Tibial artery (tissue), 4 donors: ENCODE measurements around the gene HHIPL1.

Source experiments
- DNase-seq, 2 donors: peaks; one replicate each; pipeline ENCODE4 v3.0.0-alpha.2; 2019
- H3K27ac ChIP-seq, 2 donors: fragments of 200-600 bp; sonication (generic) in 1 of 2; 1 replicate in 1 of 2; 2 replicates in 1 of 2; pipeline ENCODE4 v1.5.1; 2018 to 2019; ENCODE audit warnings: mild to moderate bottlenecking in 1 of 2
- H3K27me3 ChIP-seq, 2 donors: fragments of 200-600 bp; sonication (generic) in 1 of 2; one replicate each; pipeline versions ENCODE4 v1.5.1 to v1.6.0; 2016 to 2019
- H3K36me3 ChIP-seq, 3 donors: fragments of 200-600 bp; sonication (generic) in 2 of 3; one replicate each; pipeline ENCODE4 v1.5.1; 2016 to 2019; ENCODE audit warnings: mild to moderate bottlenecking in 2 of 3
- H3K4me1 ChIP-seq, 4 donors: fragments of 200-600 bp; sonication (generic) in 2 of 4; 1 replicate in 3 of 4; 2 replicates in 1 of 4; pipeline ENCODE4 v1.5.1; 2016 to 2019
- H3K4me3 ChIP-seq, 2 donors: fragments of 200-600 bp; sonication (generic) in 1 of 2; 1 replicate in 1 of 2; 2 replicates in 1 of 2; pipeline ENCODE4 v1.5.1; 2018 to 2019; ENCODE audit warnings: mild to moderate bottlenecking in 2 of 2
- H3K9me3 ChIP-seq, 3 donors: fragments of 200-600 bp; sonication (generic) in 1 of 3; one replicate each; pipeline ENCODE4 v1.5.1; 2016 to 2019
- CTCF ChIP-seq, 2 experiments: fragments of 200-600 bp in 1 of 2; fragments of 450-650 bp in 1 of 2; IDR thresholded peaks; one replicate each; pipeline ENCODE4 v1.5.1; 2017 to 2019; ENCODE audit warnings: antibody characterized with exemption in 2 of 2, mild to moderate bottlenecking in 1 of 2, moderate library complexity in 1 of 2
- intact Hi-C: fragments of 100-400 bp; cut with DNase I; formaldehyde crosslinking; loops from one replicate; pipeline ENCODE4 v1.15.0; 2023; ENCODE audit warnings: low total_unique reads

The HHIPL1 gene

GRCh38 chr14:99627510-99628381 is 17.2 kb upstream of the HHIPL1 start:
- no peak overlapping the region for H3K27ac ChIP-seq
- TF ChIP-seq CTCF (IDR thresholded peaks at IDR 0.05) = no peak
- H3K4me1 ChIP-seq = peaks cover 0 to 7% (median 3%) of the 10 kb centered on the region in 4 donors
- H3K9me3 ChIP-seq = no peaks in the 10 kb centered on the region
- H3K27me3 ChIP-seq = peaks cover 0 to 19% of the 10 kb centered on the region in 2 donors
- no peak for DNase-seq
- H3K36me3 ChIP-seq = no peaks in the 10 kb centered on the region
- H3K4me3 ChIP-seq = no peak overlapping the region
- intact Hi-C loops = loop anchor here (5.0 kb wide), 1 partner anchor 65 kb away; no protein-coding TSS in a partner anchor

GRCh38 chr14:99628887-99629618 is 15.9 kb upstream of the HHIPL1 start:
- peaks cover 0 to 7% (median 3%) of the 10 kb centered on the region in 4 donors for H3K4me1 ChIP-seq
- peak; percentile 95 for TF ChIP-seq CTCF (IDR thresholded peaks at IDR 0.05)
- intact Hi-C loops = loop anchor here (5.0 kb wide), 1 partner anchor 67 kb away; no protein-coding TSS in a partner anchor
- DNase-seq = peak; percentile 61 to 83
- no peaks in the 10 kb centered on the region for H3K36me3 ChIP-seq
- H3K9me3 ChIP-seq = no peaks in the 10 kb centered on the region
- H3K4me3 ChIP-seq = no peak overlapping the region
- peaks cover 0 to 23% of the 10 kb centered on the region in 2 donors for H3K27me3 ChIP-seq
- H3K27ac ChIP-seq = no peak overlapping the region

- Histone ChIP-seq H3K9me3 (no peaks in the 10 kb centered on the region), H3K4me3 (no peak overlapping the region), H3K36me3 (no peaks in the 10 kb centered on the region), H3K27me3 (peaks cover 0 to 14% of the 10 kb centered on the region in 2 donors), H3K4me1 (peaks cover 0 to 7% (median 3%) of the 10 kb centered on the region in 4 donors), H3K27ac (no peak overlapping the region)
- no peak for DNase-seq
- intact Hi-C loops = loop anchor here (2.0 kb wide), 1 partner anchor 111 kb away; no protein-coding TSS in a partner anchor
- no peak for TF ChIP-seq CTCF (IDR thresholded peaks at IDR 0.05)
Measured at GRCh38 chr14:99630202-99630601, 14.7 kb upstream of the HHIPL1 start.

GRCh38 chr14:99632410-99633035 is 12.4 kb upstream of the HHIPL1 start:
- no peaks in the 10 kb centered on the region for H3K36me3 ChIP-seq
- H3K27me3 ChIP-seq = peaks cover 0 to 11% of the 10 kb centered on the region in 2 donors
- no peak for TF ChIP-seq CTCF (IDR thresholded peaks at IDR 0.05)
- peaks cover 0 to 7% (median 3%) of the 10 kb centered on the region in 4 donors for H3K4me1 ChIP-seq
- H3K4me3 ChIP-seq = no peak overlapping the region
- intact Hi-C loops = no loop called here
- DNase-seq = no peak
- H3K9me3 ChIP-seq = no peaks in the 10 kb centered on the region
- no peak overlapping the region for H3K27ac ChIP-seq

GRCh38 chr14:99633141-99633540 is 11.8 kb upstream of the HHIPL1 start:
- Histone ChIP-seq H3K27me3 (peaks cover 0 to 10% of the 10 kb centered on the region in 2 donors), H3K9me3 (no peaks in the 10 kb centered on the region), H3K36me3 (no peaks in the 10 kb centered on the region), H3K27ac (no peak overlapping the region), H3K4me3 (no peak overlapping the region), H3K4me1 (peaks cover 0 to 7% (median 3%) of the 10 kb centered on the region in 4 donors)
- intact Hi-C loops = no loop called here
- no peak for DNase-seq
- no peak for TF ChIP-seq CTCF (IDR thresholded peaks at IDR 0.05)
